GM23338 (cell line): ENCODE results near the gene REG4. TPM values are rescaled to one million over a fixed set of nuclear protein-coding genes. Genes with fewer than 3 reads are reported as not detected.

Experiments used
- ATAC-seq: fragments of 200-7000 bp; cut with Tn5 transposase; 3 replicates; pipeline ENCODE4 v1.9.1; 2020
- DNase-seq: peaks from one replicate; pipeline ENCODE4 v3.0.0-alpha.2; 2015; ENCODE audit warnings: low spot score
- H2AFZ ChIP-seq: fragments of 200-600 bp; sonication (generic); 2 replicates; pipeline ENCODE4 v1.8.0; 2016; ENCODE audit warnings: antibody characterized with exemption, mild to moderate bottlenecking, moderate library complexity
- H3F3A ChIP-seq: fragments of 200-600 bp; sonication (generic); replicated peaks from 2 replicates; pipeline ENCODE4 v1.8.0; 2017; ENCODE audit warnings: antibody characterized with exemption, mixed run types, low read depth
- H3K27ac ChIP-seq: fragments of 200-600 bp; sonication (generic); 2 replicates; pipeline ENCODE4 v1.6.1; 2016; ENCODE audit warnings: low read depth
- H3K27me3 ChIP-seq: fragments of 200-600 bp; sonication (generic); 2 replicates; pipeline ENCODE4 v1.8.0; 2016; ENCODE audit warnings: mild to moderate bottlenecking, mixed run types, moderate library complexity; ENCODE audit not compliant: insufficient read depth
- H3K36me3 ChIP-seq: fragments of 200-600 bp; sonication (generic); 2 replicates; pipeline ENCODE4 v1.8.0; 2016; ENCODE audit warnings: mild to moderate bottlenecking; ENCODE audit not compliant: insufficient read depth
- H3K4me1 ChIP-seq: fragments of 200-600 bp; sonication (generic); 2 replicates; pipeline ENCODE4 v1.8.0; 2016; ENCODE audit warnings: mild to moderate bottlenecking, moderate library complexity; ENCODE audit not compliant: insufficient read depth
- H3K4me2 ChIP-seq: fragments of 200-600 bp; sonication (generic); 2 replicates; pipeline ENCODE4 v1.7.1; 2017; ENCODE audit warnings: mixed run types
- H3K4me3 ChIP-seq: fragments of 200-600 bp; sonication (generic); 2 replicates; pipeline ENCODE4 v1.6.1; 2016; ENCODE audit warnings: mixed run types
- H3K79me2 ChIP-seq: fragments of 200-600 bp; sonication (generic); replicated peaks from 2 replicates; pipeline ENCODE4 v1.8.0; 2017; ENCODE audit warnings: mild to moderate bottlenecking; ENCODE audit not compliant: insufficient read depth
- H3K9me2 ChIP-seq: fragments of 200-600 bp; sonication (generic); 2 replicates; pipeline ENCODE4 v1.8.0; 2017; ENCODE audit not compliant: insufficient read depth
- H4K20me1 ChIP-seq: fragments of 200-600 bp; sonication (generic); replicated peaks from 2 replicates; pipeline ENCODE4 v1.8.0; 2017; ENCODE audit warnings: mild to moderate bottlenecking; ENCODE audit not compliant: insufficient read depth
- H3K27ac Mint-ChIP-seq: 2 replicates; pipeline ENCODE4 v1.8.0; 2020; ENCODE audit warnings: inconsistent platforms, mild to moderate bottlenecking, moderate library complexity, mixed read lengths
- H3K27me3 Mint-ChIP-seq: 3 replicates; pipeline ENCODE4 v1.8.0; 2022; ENCODE audit warnings: low read depth, mild to moderate bottlenecking, moderate library complexity, mixed read lengths, inconsistent platforms; ENCODE audit not compliant: insufficient read depth, poor library complexity
- H3K36me3 Mint-ChIP-seq: 3 replicates; pipeline ENCODE4 v1.8.0; 2021; ENCODE audit warnings: low read depth, mild to moderate bottlenecking, inconsistent platforms, moderate library complexity, mixed read lengths
- H3K4me1 Mint-ChIP-seq: 3 replicates; pipeline ENCODE4 v1.8.0; 2020; ENCODE audit warnings: mild to moderate bottlenecking, inconsistent platforms, mixed read lengths
- H3K4me3 Mint-ChIP-seq: 3 replicates; pipeline ENCODE4 v1.8.0; 2021; ENCODE audit warnings: moderate library complexity, mild to moderate bottlenecking, inconsistent platforms, mixed read lengths
- H3K9me3 Mint-ChIP-seq: 3 replicates; pipeline ENCODE4 v1.8.0; 2020; ENCODE audit warnings: moderate library complexity, mild to moderate bottlenecking, inconsistent platforms, mixed read lengths
- CREB1 ChIP-seq: fragments of 250-450 bp; sonication (Bioruptor Pico); IDR thresholded peaks from 2 replicates; pipeline ENCODE4 v1.5.0; 2020; ENCODE audit warnings: low read depth, mild to moderate bottlenecking, moderate library complexity
- CTCF ChIP-seq, 2 experiments: fragments of 200-600 bp in 1 of 2; sonication (generic) in 1 of 2; conservative IDR thresholded peaks; 2 replicates each; pipeline versions ENCODE4 v1.5.1 to v1.6.1; 2016 to 2017; ENCODE audit warnings: antibody characterized with exemption in 2 of 2, low read depth in 2 of 2, mild to moderate bottlenecking in 2 of 2, moderate library complexity in 1 of 2
- ETS1 ChIP-seq: IDR thresholded peaks from 2 replicates; pipeline ENCODE4 v1.6.1; 2016; ENCODE audit warnings: antibody characterized with exemption
- EZH2 ChIP-seq: fragments of 200-600 bp; sonication (generic); IDR thresholded peaks from one replicate; pipeline ENCODE4 v1.8.0; 2017; ENCODE audit warnings: antibody characterized with exemption, mild to moderate bottlenecking, low read depth; ENCODE audit not compliant: unreplicated experiment
- EZH2phosphoT487 ChIP-seq: fragments of 200-600 bp; sonication (generic); IDR thresholded peaks from one replicate; pipeline ENCODE4 v1.8.1; 2018; ENCODE audit warnings: antibody characterized with exemption; ENCODE audit not compliant: unreplicated experiment
- JUNB ChIP-seq: IDR thresholded peaks from one replicate; pipeline ENCODE4 v1.6.1; 2016; ENCODE audit warnings: antibody characterized with exemption; ENCODE audit not compliant: unreplicated experiment
- NANOG ChIP-seq: IDR thresholded peaks from 2 replicates; pipeline ENCODE4 v1.6.1; 2016; ENCODE audit warnings: antibody characterized with exemption, borderline replicate concordance
- POLR2AphosphoS5 ChIP-seq: IDR thresholded peaks from 2 replicates; pipeline ENCODE4 v1.6.1; 2016; ENCODE audit warnings: antibody characterized with exemption, low read depth
- REST ChIP-seq: IDR thresholded peaks from one replicate; pipeline ENCODE4 v1.6.1; 2018; ENCODE audit warnings: antibody characterized with exemption; ENCODE audit not compliant: unreplicated experiment
- STAT1 ChIP-seq: IDR thresholded peaks from one replicate; pipeline ENCODE4 v1.6.1; 2016; ENCODE audit warnings: antibody characterized with exemption; ENCODE audit not compliant: unreplicated experiment
- ZNF114 ChIP-seq: fragments of 250-450 bp; sonication (Bioruptor Pico); IDR thresholded peaks from 2 replicates; pipeline ENCODE4 v1.5.0; 2020; ENCODE audit warnings: mild to moderate bottlenecking, moderate library complexity
- ZNF331 ChIP-seq: fragments of 250-450 bp; sonication (Bioruptor Pico); IDR thresholded peaks from 2 replicates; pipeline ENCODE4 v1.5.0; 2020; ENCODE audit warnings: low read depth, mild to moderate bottlenecking, moderate library complexity
- ZNF462 ChIP-seq: fragments of 250-450 bp; sonication (Bioruptor Pico); IDR thresholded peaks from 2 replicates; pipeline ENCODE4 v1.5.0; 2020; ENCODE audit warnings: mild to moderate bottlenecking, moderate library complexity
- polyA plus RNA-seq: library from polyadenylated mRNA; unstranded; fragments of >200 nt; fragmentation: Nextera tagmentation; extraction: Ambion mirVana; gene quantifications from 2 replicates; pipeline ENCODE4 v1.2.1, GENCODE V29; 2016
- total RNA-seq: library from RNA; depleted of rRNA; stranded (reverse); fragments of >200 nt; shearing (Covaris generic); gene quantifications from 2 replicates; pipeline ENCODE4 v1.2.3, GENCODE V29; 2014

Gene REG4
- total and polyA plus RNA-seq, 2 experiments from 2014 or later, result not detected

- no peaks in the 10 kb centered on the region for H3K36me3 Mint-ChIP-seq
- H3K27me3 Mint-ChIP-seq, result no peaks in the 10 kb centered on the region
- H3K79me2 ChIP-seq, result no peaks in the 10 kb centered on the region
- H3K4me2 ChIP-seq, result no peak overlapping the region
- H3K4me1 ChIP-seq, result no peaks in the 10 kb centered on the region
- no peak overlapping the region for H3K27ac Mint-ChIP-seq
- no peak overlapping the region for H2AFZ ChIP-seq
- H3K4me3 Mint-ChIP-seq, result no peak overlapping the region
- ATAC-seq (no peak), DNase-seq (no peak)
- no peaks in the 10 kb centered on the region for H3K9me3 Mint-ChIP-seq
- no peaks in the 10 kb centered on the region for H3K27me3 ChIP-seq
- no peaks in the 10 kb centered on the region for H3F3A ChIP-seq
- H3K27ac ChIP-seq, result no peak overlapping the region
- H3K4me3 ChIP-seq, result no peak overlapping the region
- no peaks in the 10 kb centered on the region for H3K36me3 ChIP-seq
- no peaks in the 10 kb centered on the region for H3K9me2 ChIP-seq
- TF ChIP-seq CREB1 (no peak), EZH2phosphoT487 (no peak), ETS1 (no peak), JUNB (no peak), ZNF331 (CRISPR knock-in tag) (no peak), CTCF (conservative IDR thresholded peaks at IDR 0.05; ENCODE audit: low read depth in 2 of 2) (no peak), REST (no peak), ZNF462 (no peak), EZH2 (no peak), ZNF114 (no peak), NANOG (no peak), POLR2AphosphoS5 (no peak), STAT1 (no peak)
- H3K4me1 Mint-ChIP-seq, result peaks cover 10% of the 10 kb centered on the region; the same call in 2 of the 3 replicates
- no peaks in the 10 kb centered on the region for H4K20me1 ChIP-seq
Observed at GRCh38 chr1:119784191-119784781, 27.0 kb downstream of the REG4 start.
